GM21825 (cell line): ENCODE results near the gene MED12L.
"Not testable (repeated sequence)": the region's sequence is repeated elsewhere in the genome, so short reads cannot be mapped to it uniquely, and the experiment has no call there.

Experiments used
- ATAC-seq: cut with Tn5 transposase; IDR thresholded peaks from one replicate; pipeline ENCODE4 v1.9.1; 2021; ENCODE audit warnings: mild to moderate bottlenecking, moderate library complexity; ENCODE audit not compliant: unreplicated experiment

Gene MED12L

DNA sequence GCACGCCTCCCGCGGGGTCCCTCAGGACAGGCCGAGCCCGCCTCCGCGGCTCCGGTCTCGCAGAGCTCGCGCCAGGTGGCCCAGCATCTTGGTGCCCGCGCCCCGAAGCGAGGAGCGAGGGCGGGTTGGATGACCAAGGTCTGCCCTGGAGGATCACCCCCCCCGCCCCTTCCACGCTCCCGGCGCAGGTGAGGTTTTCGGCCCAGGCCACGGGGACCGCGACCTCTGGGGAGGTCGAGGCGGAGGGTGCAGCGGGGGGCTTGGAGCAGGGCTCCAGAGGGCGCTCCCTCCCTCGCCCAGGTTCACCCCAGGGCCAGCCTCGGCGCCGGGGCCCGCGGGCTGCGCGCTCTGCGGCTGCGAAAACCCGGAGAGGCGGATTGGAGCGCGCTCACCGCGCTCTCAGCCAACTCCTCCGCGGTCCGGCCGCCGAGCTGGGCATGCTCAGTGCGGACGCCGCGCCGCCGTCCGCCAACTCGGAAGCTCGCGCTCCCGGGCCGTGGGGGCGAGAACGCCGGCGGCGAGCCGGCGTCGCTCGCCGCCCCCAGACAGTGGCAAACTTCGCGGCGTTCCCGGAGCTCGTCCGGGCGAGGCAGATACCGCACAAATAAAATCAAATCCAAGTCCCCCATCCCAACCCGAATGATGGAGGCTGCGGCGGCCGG, at the start of gene MED12L:
MED12L (plus strand) TSS at position 438 of the 662 bp plus-strand sequence. CDS start 1,263 bp downstream, outside the sequence.
- ATAC-seq: peak; percentile 61

GRCh38 chr3:151037746-151038477, 47.6 kb upstream of the MED12L start:
- no peak for ATAC-seq

DNA sequence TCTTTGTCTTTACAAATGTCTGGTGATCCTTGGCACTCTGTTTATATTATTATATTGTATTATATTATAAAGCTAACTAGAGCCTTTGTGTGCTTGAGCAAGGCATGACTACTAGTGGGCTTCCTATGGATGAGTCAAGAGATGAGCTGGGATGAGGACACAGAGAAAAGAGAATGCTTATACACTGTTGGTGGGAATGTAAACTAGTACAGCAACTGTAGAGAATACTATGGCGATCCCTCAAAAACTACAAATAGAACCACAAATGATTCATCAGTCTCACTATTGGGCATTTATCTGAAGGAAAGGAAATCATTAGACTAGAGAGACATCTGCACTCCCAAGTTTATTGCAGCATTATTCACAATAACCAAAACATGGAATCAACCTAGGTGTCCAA, 40.8 kb upstream of the MED12L start:
- no peak for ATAC-seq

DNA sequence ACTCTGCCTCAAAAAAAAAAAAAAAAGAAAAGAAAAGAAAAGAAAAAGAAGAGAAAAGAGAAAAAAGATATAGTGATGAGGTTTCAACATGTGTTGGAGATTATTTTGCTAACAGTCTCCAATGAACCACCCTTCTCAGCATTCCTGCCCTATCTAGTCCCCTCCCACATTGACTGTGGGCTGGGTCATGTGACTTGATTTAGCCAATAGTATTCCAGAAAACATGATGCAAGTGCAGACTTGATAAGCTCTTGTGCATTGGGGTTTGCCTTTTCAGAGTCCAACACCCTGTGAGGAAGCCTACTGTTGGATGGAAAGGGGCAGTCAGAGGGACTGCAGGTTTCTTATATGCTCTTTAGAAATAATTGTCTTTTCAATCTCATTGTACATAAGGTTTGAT, 37.8 kb upstream of the MED12L start:
- ATAC-seq: no peak

DNA sequence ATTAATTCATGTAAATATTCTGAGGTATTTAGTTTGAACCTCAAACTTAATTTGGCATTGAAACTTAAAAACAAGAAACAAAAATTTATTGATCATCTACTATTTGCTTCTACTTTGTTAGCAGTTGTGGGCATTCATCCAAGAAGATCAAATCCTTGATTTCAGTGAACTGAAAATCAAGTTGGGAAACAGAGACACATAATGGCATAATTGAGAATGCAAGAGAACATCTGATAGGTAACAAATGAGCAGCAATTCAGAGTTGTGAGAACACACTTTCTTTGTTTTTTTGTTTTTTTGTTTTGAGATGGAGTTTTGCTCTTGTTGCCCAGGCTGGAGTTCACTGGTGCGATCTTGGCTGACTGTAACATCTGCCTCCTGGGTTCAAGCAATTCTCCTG, 33.9 kb upstream of the MED12L start:
- no peak for ATAC-seq

DNA sequence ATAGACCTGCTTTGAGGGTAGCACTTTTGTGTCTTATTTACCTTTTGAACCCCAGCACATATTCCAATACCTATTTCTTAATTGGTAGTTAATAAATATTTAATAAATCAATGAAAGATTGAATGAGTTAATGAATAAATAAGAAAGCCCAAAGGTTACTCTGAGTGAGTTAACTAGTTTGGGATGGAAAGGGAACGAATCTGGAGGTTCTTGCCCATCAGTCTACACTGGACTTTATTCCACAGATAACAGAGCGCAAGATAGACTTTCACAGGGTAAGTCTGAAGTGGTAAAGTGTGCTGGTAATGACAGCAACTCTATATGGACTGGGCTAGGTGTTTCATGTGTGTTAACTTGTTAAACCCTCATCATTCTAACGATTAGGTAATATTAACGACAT, 33.1 kb upstream of the MED12L start:
- no peak for ATAC-seq

DNA sequence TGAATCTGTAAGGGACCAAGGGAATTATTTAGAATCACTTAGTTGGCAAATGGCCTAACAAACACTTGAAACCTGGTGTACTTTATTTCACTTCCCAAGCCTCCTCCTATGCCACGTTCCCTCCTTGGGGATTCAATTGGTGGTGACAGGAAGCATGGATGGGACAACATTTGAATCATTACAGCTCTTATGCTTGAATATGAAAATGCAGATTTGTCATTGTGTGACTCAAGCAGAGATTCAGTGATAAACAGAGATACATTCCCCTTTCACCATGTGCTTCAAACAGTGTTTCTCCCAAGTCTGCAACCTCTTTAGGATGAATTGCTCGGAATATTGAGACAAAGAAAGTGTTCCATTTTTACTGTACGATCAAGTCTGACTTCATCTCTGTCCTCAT, 32.7 kb upstream of the MED12L start:
- no peak for ATAC-seq

DNA sequence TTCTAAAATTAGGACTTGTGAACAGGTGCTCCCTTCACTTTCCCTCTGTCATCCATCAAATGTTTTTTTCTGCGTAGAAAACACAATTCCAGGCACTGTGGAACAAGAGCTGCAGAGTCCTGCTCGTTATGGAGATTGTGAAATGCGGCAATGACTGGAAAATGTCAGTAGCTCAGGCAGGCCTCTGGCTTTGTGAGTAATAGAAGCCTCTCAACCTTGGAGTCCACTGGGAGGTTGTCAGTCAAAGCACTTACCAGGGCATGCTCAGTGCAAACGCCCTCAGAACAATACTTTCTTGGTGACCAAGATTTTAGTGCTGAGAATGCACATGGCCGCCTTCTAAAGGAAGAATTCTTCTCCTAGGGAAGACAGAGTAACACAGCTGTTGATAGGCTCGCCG, 26.7 kb upstream of the MED12L start:
- ATAC-seq: no peak

DNA sequence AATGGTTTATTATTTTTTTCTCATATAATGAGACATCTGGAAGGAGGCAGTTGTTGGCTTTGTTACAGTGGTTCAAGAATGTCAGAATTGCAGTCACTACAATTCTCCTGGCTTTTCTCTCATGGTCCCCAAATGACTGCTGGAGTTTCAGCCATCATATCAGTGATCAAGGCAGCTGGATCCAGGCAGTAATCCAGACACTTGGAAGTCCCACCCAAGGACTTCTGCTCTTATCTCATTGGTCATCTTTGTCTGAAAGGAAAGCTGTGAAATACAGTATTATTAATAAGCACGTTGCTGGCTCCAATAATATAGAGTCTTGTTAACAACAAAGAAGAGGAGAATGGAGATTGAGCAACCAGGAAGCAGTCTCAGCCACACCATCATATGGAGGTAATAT, 22.9 kb upstream of the MED12L start:
- no peak for ATAC-seq

DNA sequence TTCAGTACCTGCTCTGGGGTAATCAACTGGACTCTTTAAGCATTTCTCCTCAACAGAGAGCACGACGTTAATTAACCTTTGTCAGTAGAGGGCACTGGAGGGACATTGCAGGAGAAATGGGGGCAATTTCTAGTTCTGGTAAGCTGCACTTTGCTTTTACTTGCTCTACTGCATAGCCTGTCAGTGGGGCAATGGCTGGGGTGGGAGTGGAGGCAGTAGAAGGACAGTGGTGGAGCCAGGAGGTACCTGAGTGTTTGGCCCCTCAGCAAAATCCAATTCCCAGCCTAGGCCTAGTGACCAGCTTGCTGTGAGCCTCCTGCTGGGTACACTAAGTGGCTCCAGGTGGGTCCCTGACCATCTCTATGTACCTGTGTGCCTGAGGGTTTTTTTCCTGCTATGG, 18.3 kb upstream of the MED12L start:
- no peak for ATAC-seq

GRCh38 chr3:151072842-151073241, 12.6 kb upstream of the MED12L start:
- not testable (repeated sequence) for ATAC-seq

DNA sequence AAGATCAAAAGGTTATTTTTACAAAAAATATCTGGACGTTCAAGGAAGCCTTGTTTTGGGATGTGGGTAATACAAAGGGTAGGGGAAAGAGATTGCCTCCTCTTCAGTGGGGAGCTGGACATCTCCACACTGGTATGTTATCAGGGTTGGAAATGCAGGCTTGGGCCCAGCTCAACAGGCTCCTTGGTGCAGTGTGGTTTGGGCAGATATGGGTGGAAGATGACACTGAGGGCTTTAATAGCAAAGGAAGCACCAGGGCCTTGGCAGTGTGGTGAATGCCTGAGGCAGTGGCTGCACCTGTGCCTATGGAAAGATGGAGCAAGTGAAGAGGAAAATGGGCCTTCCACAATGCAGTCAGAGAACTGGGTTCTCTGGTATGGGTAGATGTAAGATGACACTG, 11.2 kb upstream of the MED12L start:
- ATAC-seq: no peak

GRCh38 chr3:151075869-151076562, 9.4 kb upstream of the MED12L start:
- no peak for ATAC-seq

GRCh38 chr3:151076626-151077025, 8.8 kb upstream of the MED12L start:
- no peak for ATAC-seq

GRCh38 chr3:151081082-151081481, 4.4 kb upstream of the MED12L start:
- not testable (repeated sequence) for ATAC-seq

DNA sequence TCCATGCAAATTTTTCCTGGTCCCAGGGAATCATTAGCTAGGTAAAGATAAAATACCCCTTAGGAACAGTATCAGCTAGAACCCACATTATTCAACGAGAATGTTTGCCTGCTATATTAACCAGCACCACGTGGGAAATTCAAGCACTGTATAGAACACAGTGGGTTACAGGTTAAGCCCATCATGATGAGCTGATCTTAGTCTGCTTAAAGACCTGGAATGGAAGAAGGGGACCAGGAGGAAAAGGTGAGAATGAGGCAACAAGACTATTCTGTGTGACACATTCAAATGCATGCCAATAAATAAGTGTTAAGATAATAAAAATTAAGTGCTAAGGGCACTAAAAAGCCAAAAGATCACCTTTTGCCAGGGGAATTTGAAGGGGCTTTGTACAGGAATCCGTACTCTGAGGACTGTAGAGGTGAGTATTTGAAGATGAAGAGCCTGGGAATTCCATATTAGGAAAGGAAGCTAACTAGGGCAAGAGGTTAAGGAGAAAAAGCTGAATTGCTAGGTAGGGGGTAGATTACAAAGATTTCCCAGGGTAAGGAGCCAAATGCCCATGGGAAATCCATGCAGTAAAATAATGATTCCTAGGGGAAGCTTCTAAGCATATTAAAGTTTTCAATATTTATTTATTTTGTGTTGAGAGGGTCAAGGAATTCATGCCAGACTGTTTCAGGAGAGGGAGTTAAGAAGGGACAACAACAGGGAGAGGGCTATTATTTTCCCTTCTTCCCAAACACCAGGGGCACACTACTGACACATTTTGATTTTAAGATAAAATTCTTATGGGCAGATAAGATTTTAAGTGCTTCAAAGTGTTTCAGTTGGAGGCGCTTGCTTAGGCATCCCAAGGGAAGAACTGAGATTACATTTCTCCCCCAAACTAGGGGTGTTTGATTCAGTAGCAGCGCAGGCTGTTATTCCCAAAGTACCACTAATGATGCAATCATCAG, 2.3 kb upstream of the MED12L start:
- no peak for ATAC-seq

- ATAC-seq: no peak
Observed at GRCh38 chr3:151084893-151085226, 604 bp upstream of the MED12L start.

GRCh38 chr3:151085889-151086483, 522 bp downstream of the MED12L start:
- peak; percentile 25 for ATAC-seq

DNA sequence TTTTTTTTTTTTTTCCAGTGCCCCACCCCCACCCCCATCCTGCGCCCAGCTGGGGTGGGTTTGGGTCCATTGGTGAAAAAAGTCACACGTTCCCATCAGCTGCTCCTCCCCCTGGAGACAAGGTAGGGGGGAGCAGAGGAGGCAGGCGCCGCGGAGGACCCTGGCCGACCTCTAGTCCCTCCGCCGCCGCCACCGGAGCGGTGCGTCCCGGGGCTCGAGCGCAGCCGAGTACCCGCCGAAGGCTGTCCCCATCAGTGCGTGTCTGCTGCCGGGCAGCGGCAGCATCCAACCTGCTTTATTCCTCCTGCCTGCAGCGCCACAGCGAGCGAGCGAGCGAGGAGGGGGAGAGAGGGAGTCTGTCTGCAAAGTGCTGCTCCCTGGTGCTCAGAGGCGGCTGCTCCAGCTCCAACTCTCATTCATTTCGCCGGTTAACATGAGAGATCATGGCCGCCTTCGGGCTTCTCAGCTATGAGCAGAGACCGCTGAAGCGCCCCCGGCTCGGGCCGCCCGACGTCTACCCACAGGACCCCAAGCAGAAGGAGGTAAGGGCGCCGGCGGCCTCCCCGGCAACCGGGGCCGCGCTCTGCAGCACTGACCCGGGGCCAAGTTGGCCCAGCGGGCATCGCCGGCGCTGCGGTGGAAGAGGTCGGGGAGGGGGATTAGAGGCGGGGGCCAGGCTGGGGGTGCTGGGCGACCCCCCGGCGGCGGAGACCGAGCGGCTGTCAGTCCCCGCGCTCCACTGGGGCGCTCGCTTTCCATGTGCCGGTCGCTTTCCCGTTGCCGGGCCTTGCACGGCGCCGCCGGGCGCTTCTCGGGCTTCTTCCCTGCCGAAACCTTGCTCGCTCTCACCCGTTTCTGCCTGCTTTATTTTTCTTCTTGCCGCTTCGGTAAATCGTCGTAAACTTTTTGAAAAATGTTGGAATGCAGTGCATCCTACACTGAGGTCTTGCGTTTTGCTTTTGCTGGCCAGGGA, 1.3 kb downstream of the MED12L start:
- peak; percentile 65 for ATAC-seq
